HG03460 (cell line): ENCODE measurements around the gene ALPL.
"Not testable (repeated sequence)": the region's sequence is repeated elsewhere in the genome, so short reads cannot be mapped to it uniquely, and the experiment has no call there.

Source experiments
- ATAC-seq: cut with Tn5 transposase; IDR thresholded peaks from one replicate; pipeline ENCODE4 v1.9.1; 2021; ENCODE audit not compliant: unreplicated experiment

ALPL gene

GRCh38 chr1:21553116-21553926, 44.1 kb downstream of the ALPL start:
- no peak for ATAC-seq

GRCh38 chr1:21559788-21560567, 50.8 kb downstream of the ALPL start:
- no peak for ATAC-seq

GRCh38 chr1:21560916-21561638, 51.9 kb downstream of the ALPL start:
- no peak for ATAC-seq

GRCh38 chr1:21562896-21563295, 53.7 kb downstream of the ALPL start:
- ATAC-seq: no peak

- ATAC-seq: no peak
These were observed 54.7 kb downstream of the ALPL start for GRCh38 chr1:21563971-21564370.

GRCh38 chr1:21564521-21565095, 55.4 kb downstream of the ALPL start:
- ATAC-seq: no peak

- ATAC-seq: no peak
These were observed 56.1 kb downstream of the ALPL start for GRCh38 chr1:21565285-21565684.

- ATAC-seq: not testable (repeated sequence)
These were observed 57.1 kb downstream of the ALPL start for GRCh38 chr1:21566361-21566760.

GRCh38 chr1:21567241-21568005, 58.2 kb downstream of the ALPL start:
- ATAC-seq: no peak

GRCh38 chr1:21568006-21568746, 59.0 kb downstream of the ALPL start:
- no peak for ATAC-seq

- ATAC-seq: no peak
These were observed 59.7 kb downstream of the ALPL start for GRCh38 chr1:21568809-21569385.

GRCh38 chr1:21569820-21570527, 60.8 kb downstream of the ALPL start:
- ATAC-seq: no peak

- no peak for ATAC-seq
These were observed 61.3 kb downstream of the ALPL start for GRCh38 chr1:21570528-21570875.

- ATAC-seq: no peak
These were observed 61.7 kb downstream of the ALPL start for GRCh38 chr1:21570885-21571284.

- ATAC-seq: no peak
These were observed 63.0 kb downstream of the ALPL start for GRCh38 chr1:21572221-21572620.

- no peak for ATAC-seq
These were observed 63.6 kb downstream of the ALPL start for GRCh38 chr1:21572735-21573277.

- no peak for ATAC-seq
These were observed 64.3 kb downstream of the ALPL start for GRCh38 chr1:21573475-21573874.

- ATAC-seq: no peak
These were observed 64.8 kb downstream of the ALPL start for GRCh38 chr1:21573971-21574465.
